ENCODE results near the gene WDR90. TPM values are rescaled to one million over a fixed set of nuclear protein-coding genes. Genes with fewer than 3 reads are reported as not detected.

Gene WDR90
- total and polyA plus RNA-seq, 3 donors from 2014 or later, result 102 to 195 (median 155) TPM

- 0% methylated on average over 34 of the region's 38 CpGs; no CpG with 5 or more reads in 1 of the 2 donors for WGBS, 2 donors
- Histone ChIP-seq H3K27ac (peak overlapping the region in 1 of 2 donors; percentile 96), H3K4me3 (peak overlapping the region; percentile 69 to 85), H3K9me3 (no peaks in the 10 kb centered on the region), H3K4me1 (peaks cover 44% of the 10 kb centered on the region), H3K36me3 (ENCODE audit: low read depth, missing control alignments) (no peaks in the 10 kb centered on the region), H3K27me3 (no peaks in the 10 kb centered on the region)
- DNase-seq, result no peak
- intact Hi-C loops (cut with DNase I; ENCODE audit: low total_unique reads), result no loop called here
- TF ChIP-seq POLR2A (IDR thresholded peaks at IDR 0.05) (no peak), CTCF (IDR thresholded peaks at IDR 0.05) (no peak)
Observed at GRCh38 chr16:680625-680945, 31.4 kb downstream of the WDR90 start.

- WGBS, 2 donors, result 40 to 80% methylated on average over 2 to 44 of the region's 44 CpGs
- intact Hi-C loops (cut with DNase I; ENCODE audit: low total_unique reads), result no loop called here
Observed at GRCh38 chr16:680967-681745, 32.0 kb downstream of the WDR90 start.

GRCh38 chr16:681746-682427, 32.7 kb downstream of the WDR90 start:
- WGBS, 2 donors, result 55 to 79% methylated on average over 13 to 28 of the region's 28 CpGs
- Histone ChIP-seq H3K27me3 (no peaks in the 10 kb centered on the region), H3K36me3 (ENCODE audit: low read depth, missing control alignments) (no peaks in the 10 kb centered on the region), H3K27ac (no peak overlapping the region), H3K9me3 (no peaks in the 10 kb centered on the region), H3K4me1 (peaks cover 40% of the 10 kb centered on the region), H3K4me3 (no peak overlapping the region)
- no peak for TF ChIP-seq CTCF (IDR thresholded peaks at IDR 0.05)
- TF ChIP-seq POLR2A (IDR thresholded peaks at IDR 0.05), result no peak
- DNase-seq, result no peak
- intact Hi-C loops (cut with DNase I; ENCODE audit: low total_unique reads), result loop anchor here (2.0 kb wide), 1 partner anchor 59 kb away; the partner anchor contains the start of gene CIAO3

More at GRCh38 chr16:680967-681745, 32.0 kb downstream of the WDR90 start:
- Histone ChIP-seq H3K27me3 (no peaks in the 10 kb centered on the region), H3K36me3 (ENCODE audit: low read depth, missing control alignments) (no peaks in the 10 kb centered on the region), H3K4me1 (peaks cover 40% of the 10 kb centered on the region), H3K27ac (peak overlapping the region in 1 of 2 donors; percentile 96), H3K4me3 (peak overlapping the region; percentile 69 to 85), H3K9me3 (no peaks in the 10 kb centered on the region)
- DNase-seq, result peak; percentile 64
- TF ChIP-seq CTCF (IDR thresholded peaks at IDR 0.05) (no peak), POLR2A (IDR thresholded peaks at IDR 0.05) (no peak)

GRCh38 chr16:682493-683395, 33.6 kb downstream of the WDR90 start:
- intact Hi-C loops (cut with DNase I; ENCODE audit: low total_unique reads), result loop anchor here (2.0 kb wide), 1 partner anchor 58 kb away; the partner anchor contains the start of gene CIAO3
- 81 to 86% methylated on average over 18 to 33 of the region's 36 CpGs for WGBS, 2 donors
- H3K9me3 ChIP-seq, result no peaks in the 10 kb centered on the region
- no peaks in the 10 kb centered on the region for H3K36me3 ChIP-seq (ENCODE audit: low read depth, missing control alignments)
- peaks cover 40% of the 10 kb centered on the region for H3K4me1 ChIP-seq
- DNase-seq, result no peak
- H3K27me3 ChIP-seq, result no peaks in the 10 kb centered on the region
- H3K4me3 ChIP-seq, result no peak overlapping the region
- TF ChIP-seq POLR2A (IDR thresholded peaks at IDR 0.05) (no peak), CTCF (IDR thresholded peaks at IDR 0.05) (no peak)
- no peak overlapping the region for H3K27ac ChIP-seq
